Measurements from ENCODE around the gene CNTN5.

- TF ChIP-seq POLR2A (IDR thresholded peaks at IDR 0.05) (no peak), CTCF (IDR thresholded peaks at IDR 0.05) (no peak)
Observed at GRCh38 chr11:100190395-100190794, 1169.6 kb downstream of the CNTN5 start.

Data from uterus (tissue), 2 donors.